Brain microvascular endothelial cell (primary cell): ENCODE results near the gene CLCN2.
A peak's percentile ranks its signal among the peaks of the same experiment; 100 is the strongest.

ENCODE experiments used
- DNase-seq: peaks from one replicate; pipeline ENCODE4 v3.0.0-alpha.2; 2020
- H3K27ac ChIP-seq: fragments of 250-450 bp; sonication (Bioruptor Pico); 2 replicates; pipeline ENCODE4 v1.5.1; 2020; ENCODE audit warnings: mild to moderate bottlenecking, moderate library complexity
- H3K27me3 ChIP-seq: fragments of 250-450 bp; sonication (Bioruptor Pico); replicated peaks from 2 replicates; pipeline ENCODE4 v1.5.1; 2020; ENCODE audit warnings: mild to moderate bottlenecking
- H3K36me3 ChIP-seq: fragments of 250-450 bp; sonication (Bioruptor Pico); replicated peaks from 2 replicates; pipeline ENCODE4 v1.5.1; 2020; ENCODE audit warnings: mild to moderate bottlenecking
- H3K4me3 ChIP-seq: 2 replicates; pipeline ENCODE4 v1.5.1; 2011; ENCODE audit warnings: low read depth, mild to moderate bottlenecking, control low read depth, low read length, moderate library complexity
- CTCF ChIP-seq: IDR thresholded peaks from 2 replicates; pipeline ENCODE4 v1.5.1; 2011; ENCODE audit warnings: low read depth, mild to moderate bottlenecking, moderate library complexity, low read length, control low read depth, inconsistent platforms; ENCODE audit errors: missing control alignments
- in situ Hi-C: cut with HindIII; loops from 2 replicates; pipeline ENCODE4 v1.10.0; 2017; ENCODE audit warnings: low sequenced_read_pairs, low pct_ligation_motif_present

Gene CLCN2

GRCh38 chr3:184336547-184337398, 24.6 kb downstream of the CLCN2 start:
- peak overlapping the region; percentile 68 for H3K4me3 ChIP-seq
- peak overlapping the region; percentile 83 for H3K27ac ChIP-seq
- H3K27me3 ChIP-seq: no peaks in the 10 kb centered on the region
- TF ChIP-seq CTCF: no peak
- no peak for DNase-seq
- H3K36me3 ChIP-seq: peaks cover 36% of the 10 kb centered on the region
- in situ Hi-C loops: no loop called here

- in situ Hi-C loops: no loop called here
- DNase-seq: peak; percentile 68
- H3K36me3 ChIP-seq: peaks cover 45% of the 10 kb centered on the region
Measured at GRCh38 chr3:184335661-184336546, 25.5 kb downstream of the CLCN2 start.

DNA sequence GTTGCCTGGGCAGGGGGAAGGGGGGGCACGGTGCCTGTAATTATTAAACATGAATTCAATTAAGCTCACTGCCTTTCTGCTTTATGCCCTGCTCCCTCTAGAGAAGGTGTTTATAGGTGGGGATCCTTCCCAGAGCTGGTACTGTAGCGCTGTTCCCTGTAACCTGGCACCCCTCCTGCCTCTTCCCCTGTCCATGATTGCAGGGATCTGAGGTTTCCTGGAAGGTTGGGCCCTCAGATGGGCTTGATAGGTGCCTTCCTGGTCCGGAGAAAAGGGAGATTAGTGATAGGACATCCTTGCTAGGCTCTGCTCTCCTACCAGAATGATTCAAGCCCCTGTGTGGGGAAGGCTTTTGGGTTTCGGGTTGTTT, 26.1 kb downstream of the CLCN2 start:
- peaks cover 51% of the 10 kb centered on the region for H3K36me3 ChIP-seq
- no peaks in the 10 kb centered on the region for H3K27me3 ChIP-seq
- peak overlapping the region; percentile 83 for H3K27ac ChIP-seq
- DNase-seq: no peak
- H3K4me3 ChIP-seq: peak overlapping the region; percentile 68
- no peak for TF ChIP-seq CTCF
- in situ Hi-C loops: no loop called here

More at GRCh38 chr3:184335661-184336546, 25.5 kb downstream of the CLCN2 start:
- Histone ChIP-seq H3K4me3 (peak overlapping the region; percentile 68), H3K27ac (peak overlapping the region; percentile 83), H3K27me3 (no peaks in the 10 kb centered on the region)
- no peak for TF ChIP-seq CTCF

- in situ Hi-C loops: no loop called here
- Histone ChIP-seq H3K36me3 (peaks cover 58% of the 10 kb centered on the region), H3K4me3 (no peak overlapping the region), H3K27me3 (no peaks in the 10 kb centered on the region), H3K27ac (peak overlapping the region; percentile 83)
- peak; percentile 81 for DNase-seq
- no peak for TF ChIP-seq CTCF
Measured at GRCh38 chr3:184334470-184335158, 26.8 kb downstream of the CLCN2 start.

GRCh38 chr3:184333700-184334099, 27.7 kb downstream of the CLCN2 start:
- TF ChIP-seq CTCF: no peak
- no peak for DNase-seq
- in situ Hi-C loops: no loop called here
- Histone ChIP-seq H3K36me3 (peaks cover 67% of the 10 kb centered on the region), H3K27ac (peak overlapping the region; percentile 83), H3K27me3 (no peaks in the 10 kb centered on the region), H3K4me3 (no peak overlapping the region)
